NCI-H146 (cell line): ENCODE results near the gene SLC1A1.

Experiments used
- DNase-seq: peaks from one replicate; lab custom pipeline; 2025; lab: John Stamatoyannopoulos, UW

The SLC1A1 gene

DNA sequence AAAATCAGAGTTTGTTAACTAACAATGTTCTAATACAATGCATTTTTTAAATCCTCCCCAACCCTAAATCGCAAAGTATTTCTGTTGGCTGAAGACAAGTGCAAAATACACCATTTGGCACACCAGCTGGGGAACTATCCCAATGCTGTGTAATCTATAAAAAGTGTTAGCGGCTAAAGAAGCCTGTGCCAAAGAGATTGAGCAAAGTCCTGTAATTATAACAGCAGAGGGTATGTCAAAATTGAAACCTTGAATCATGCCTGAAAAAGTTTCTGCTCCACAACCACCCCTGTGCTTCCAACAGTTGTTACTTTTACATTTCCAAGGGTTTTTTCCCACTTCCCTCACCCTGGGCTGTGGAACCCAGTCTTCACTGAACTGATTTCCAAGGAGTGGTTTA, 88.7 kb downstream of the SLC1A1 start:
- DNase-seq: no peak

DNA sequence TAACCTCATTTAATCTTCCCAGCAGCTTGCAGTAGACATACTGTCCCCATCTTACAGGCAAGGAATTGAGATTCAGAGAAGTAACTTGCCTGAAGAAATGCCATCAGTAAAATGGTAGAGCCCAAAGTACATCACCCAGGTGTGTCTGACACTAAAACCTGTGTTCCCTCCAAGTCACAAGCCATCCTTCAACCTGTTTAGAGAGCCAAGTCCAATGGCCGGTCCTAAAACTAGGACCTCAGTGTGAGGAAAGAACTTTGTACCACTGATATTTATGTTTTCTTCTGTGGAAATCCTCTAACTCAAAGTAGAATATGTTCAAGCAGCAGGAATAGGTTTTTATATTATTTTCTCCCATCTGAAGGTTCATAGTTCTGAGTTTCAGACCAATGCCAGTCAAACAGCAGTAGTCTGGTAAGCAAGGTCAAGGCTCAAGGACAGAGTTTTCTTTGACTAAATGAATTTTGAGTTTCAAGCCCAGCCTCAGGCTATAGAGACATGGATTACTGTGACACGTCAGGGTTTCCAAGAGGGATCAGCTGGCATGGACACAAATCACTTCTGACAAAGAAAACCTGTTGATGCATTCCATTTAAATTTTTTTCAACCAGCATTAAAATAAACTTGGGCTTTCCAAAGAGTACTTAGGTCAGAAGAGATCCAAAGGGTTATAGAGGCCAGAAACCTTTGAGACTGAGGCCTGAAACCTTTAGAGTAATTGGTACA, 90.9 kb downstream of the SLC1A1 start:
- no peak for DNase-seq

DNA sequence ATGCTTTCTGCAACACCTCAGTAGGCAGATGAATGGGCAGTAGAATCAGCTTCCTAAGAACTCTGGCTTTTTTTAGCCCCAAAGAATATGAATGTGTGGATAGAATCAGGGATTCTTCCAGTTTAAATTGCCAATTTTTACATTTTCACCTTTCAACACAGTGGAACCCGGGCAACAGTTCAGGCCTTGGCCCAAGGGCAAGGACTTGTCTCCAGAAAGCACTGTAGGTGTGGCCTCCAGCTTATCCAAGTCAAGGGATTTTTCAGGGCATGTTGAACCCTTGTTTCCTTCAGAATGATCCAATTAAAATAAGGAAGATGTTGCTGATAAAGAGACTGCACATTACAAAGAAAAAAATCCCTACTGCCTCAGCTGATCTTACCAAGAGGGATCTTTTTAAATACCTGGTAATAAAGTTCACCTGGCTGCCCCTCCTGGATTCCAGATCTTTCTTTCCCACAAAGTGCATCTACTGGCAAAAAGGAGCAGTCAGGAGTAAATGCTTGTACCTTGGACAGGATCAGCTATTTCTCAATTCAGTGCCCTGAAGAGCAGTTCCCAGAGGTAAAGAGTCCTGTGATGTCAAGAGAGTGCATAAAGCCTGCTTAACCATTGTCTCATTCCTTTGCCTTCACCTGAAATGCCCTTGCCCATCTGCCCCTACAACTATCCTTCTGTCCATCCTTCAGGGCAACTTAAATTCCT, 91.7 kb downstream of the SLC1A1 start:
- no peak for DNase-seq

- no peak for DNase-seq
These were observed 92.7 kb downstream of the SLC1A1 start for GRCh38 chr9:4583001-4583400.

DNA sequence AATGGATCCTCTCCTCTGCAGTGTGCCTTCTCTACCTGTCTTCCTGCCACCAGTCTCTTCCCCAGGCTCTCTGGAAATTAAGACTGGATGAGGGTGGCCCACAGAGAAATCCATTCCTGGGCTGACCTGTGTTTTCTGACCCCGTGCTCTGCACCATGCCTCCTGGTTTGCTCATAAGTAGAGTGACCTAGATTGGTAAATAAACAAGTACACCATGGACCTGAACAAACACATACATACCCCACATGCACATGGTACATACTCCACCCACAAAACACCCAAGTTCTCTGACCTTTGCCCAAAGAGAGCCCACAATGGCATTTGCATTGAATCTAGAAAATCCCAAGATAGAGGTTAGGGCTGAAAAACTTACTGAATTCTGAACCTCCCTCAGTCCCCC, 94.4 kb downstream of the SLC1A1 start:
- no peak for DNase-seq

- DNase-seq: no peak
These were observed 94.9 kb downstream of the SLC1A1 start for GRCh38 chr9:4585135-4585534.

GRCh38 chr9:4588721-4589120, 98.5 kb downstream of the SLC1A1 start:
- DNase-seq: no peak

DNA sequence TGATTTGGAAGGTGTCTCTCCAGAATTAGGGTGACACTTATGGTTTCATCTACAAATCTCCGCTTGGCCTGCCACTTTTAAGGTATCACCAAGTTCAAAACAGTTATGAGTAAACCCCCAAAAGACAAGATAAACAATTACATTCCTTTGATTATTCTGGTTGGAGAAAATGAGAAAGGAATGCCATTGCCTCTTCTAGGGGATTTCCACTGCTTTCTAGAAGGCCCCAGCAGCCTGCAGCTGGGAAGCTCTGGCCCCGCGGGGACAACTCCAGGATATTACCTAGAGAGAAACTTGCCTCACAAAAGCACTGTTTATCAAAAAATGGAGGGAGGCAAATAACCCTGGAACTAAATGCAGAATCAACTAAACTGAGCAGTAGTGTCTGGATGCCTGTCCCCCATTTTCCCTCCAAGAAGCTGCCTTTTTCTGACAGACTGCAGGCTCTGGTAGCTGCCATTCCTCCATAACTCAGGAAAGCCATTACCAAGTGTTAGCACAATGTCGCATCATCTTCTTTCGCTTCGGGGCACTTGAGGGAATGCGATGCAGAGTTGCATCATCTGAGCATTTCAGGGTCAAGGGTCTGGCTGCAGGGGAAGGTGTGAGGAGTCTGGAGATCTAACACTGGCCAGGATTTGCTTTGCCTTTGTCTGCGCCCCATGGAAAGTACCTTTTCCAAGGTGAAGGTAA, 100.3 kb downstream of the SLC1A1 start:
- DNase-seq: no peak

DNA sequence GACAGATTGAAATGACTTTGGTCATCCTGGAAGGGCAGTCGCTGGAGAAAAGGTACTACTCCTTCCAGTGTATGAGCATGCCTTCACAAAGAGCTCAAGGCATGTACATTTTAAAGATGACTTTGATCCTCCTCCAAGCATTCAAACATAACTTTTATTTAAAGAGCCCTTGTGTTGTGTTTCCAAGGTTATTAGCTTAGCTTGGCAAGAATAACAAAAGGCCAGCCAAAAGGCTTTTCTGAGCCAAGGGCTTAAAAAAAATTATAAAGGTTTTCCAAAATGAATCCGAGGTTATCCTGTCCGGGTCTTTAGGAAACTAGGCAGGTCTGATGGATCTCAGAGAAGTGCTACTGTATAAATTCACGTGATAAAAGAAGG, 100.8 kb downstream of the SLC1A1 start:
- no peak for DNase-seq

GRCh38 chr9:4592295-4592694, 102.0 kb downstream of the SLC1A1 start:
- no peak for DNase-seq

DNA sequence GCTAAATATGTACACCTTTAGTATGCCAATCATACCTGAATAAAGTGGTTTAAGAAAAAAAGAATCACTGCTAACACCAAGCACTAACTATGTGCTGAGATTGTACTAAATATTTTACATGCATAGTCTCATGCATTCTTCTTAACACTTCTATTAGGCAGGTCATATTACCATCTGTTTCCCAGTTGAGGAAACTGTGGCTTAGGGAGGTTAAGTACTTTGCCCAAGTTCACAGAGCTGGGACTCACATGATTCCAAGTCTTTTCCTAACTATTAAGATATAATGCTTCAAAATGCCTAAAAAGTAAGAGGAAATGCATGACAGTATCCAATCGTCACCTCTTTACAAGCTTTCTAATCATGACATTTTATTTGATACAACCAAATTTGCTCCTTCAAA, 102.6 kb downstream of the SLC1A1 start:
- no peak for DNase-seq

DNA sequence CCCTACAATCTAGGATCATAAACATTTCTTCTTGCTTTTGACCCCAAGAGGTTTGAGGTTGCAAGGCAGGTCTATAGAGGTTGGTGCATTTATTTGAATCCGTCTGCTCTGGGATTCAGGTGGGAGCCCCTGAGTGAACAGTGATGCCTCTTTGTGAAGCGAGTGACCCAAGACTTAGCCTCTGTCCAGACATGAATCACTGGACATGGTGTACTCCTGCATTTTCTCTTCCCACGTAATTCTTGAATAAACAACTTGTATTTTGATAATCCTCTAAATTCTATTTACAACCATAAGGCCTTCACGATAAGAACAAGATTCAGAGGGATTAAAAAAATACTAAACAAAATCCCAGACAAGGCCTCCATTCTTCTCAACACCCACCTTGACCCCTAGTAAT, 104.3 kb downstream of the SLC1A1 start:
- no peak for DNase-seq

DNA sequence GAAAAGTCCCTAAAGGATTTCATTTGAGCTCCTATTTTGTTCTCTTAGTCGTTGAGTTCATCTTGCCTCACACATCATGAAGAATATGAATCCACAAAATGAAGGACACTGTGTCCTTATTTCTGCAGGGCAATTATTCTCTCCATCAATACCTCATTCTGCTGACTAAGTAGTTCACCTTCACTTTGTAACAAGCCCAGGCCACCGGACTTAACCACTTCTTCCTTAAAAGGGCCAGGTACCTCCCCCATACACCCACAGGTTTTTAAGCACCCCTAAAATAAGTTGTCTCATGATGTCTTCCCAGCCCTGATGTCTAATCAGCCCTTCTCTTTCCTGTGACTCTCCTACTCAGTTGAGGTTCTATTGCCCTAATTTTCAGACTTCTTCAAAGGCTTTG, 104.7 kb downstream of the SLC1A1 start:
- no peak for DNase-seq

GRCh38 chr9:4596165-4596922, 106.1 kb downstream of the SLC1A1 start:
- no peak for DNase-seq

GRCh38 chr9:4600368-4600767, 110.1 kb downstream of the SLC1A1 start:
- no peak for DNase-seq

DNA sequence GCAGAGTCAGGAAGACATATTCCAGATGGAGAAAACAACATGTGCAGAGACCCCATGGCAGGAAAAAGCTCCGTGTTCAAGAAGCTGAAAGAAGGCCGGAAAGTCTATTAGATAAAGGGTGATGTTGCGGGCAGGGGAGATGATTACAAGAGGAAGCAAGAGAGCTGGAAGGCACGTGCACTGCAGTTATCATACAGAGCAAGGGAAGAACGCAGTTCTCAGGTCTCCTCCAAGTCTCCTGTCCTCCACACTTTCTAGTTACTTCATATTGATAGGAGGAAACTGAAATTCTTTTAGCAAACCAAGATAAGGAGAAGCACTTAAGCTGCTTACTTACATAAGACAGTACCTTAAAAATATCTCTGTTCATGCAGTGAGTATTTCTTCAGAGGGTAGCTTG, 113.6 kb downstream of the SLC1A1 start:
- no peak for DNase-seq

- peak; percentile 82 for DNase-seq
These were observed 114.4 kb downstream of the SLC1A1 start for GRCh38 chr9:4604678-4605095.

- DNase-seq: peak; percentile 56
These were observed 115.8 kb downstream of the SLC1A1 start for GRCh38 chr9:4606033-4606432.

- no peak for DNase-seq
These were observed 124.4 kb downstream of the SLC1A1 start for GRCh38 chr9:4614627-4615026.

DNA sequence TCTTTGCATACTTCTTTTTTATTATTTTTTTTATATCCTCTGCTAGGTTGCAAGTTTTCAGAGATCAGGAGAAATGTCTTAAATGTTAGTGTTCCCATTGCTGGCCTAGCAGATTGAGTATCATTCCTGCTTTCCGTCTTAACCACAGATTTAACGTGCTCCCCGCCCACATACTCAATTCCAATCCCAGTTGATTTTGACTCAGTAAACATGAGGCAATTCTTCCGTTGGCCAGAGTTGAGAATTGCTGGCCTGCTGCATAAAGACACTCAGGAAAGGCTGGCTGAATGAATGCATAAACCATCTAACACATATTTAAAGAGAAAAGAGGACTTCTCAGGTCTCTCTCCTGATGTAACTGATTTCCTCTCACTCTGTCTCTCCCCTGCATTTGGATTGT, 125.0 kb downstream of the SLC1A1 start:
- no peak for DNase-seq

DNA sequence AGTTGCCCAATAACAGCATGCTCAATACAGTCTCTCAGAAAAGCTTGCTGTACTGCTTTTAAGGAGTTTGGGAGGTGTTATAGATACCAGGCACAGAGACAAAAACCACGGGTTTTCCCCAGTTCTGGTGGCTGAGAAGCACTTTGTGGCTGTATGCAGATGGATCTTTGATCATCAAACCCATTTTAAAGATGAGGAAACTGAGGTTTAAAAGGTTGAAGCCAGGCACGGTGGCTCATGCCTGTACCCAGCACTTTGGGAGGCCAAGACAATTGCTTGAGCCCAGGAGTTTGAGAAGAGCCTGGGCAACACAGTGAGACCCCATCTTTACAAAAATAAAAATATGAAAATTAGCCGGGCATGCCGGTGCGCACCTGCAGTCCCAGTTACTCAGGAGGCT, 125.5 kb downstream of the SLC1A1 start:
- DNase-seq: no peak

- DNase-seq: no peak
These were observed 127.5 kb downstream of the SLC1A1 start for GRCh38 chr9:4617752-4618151.

DNA sequence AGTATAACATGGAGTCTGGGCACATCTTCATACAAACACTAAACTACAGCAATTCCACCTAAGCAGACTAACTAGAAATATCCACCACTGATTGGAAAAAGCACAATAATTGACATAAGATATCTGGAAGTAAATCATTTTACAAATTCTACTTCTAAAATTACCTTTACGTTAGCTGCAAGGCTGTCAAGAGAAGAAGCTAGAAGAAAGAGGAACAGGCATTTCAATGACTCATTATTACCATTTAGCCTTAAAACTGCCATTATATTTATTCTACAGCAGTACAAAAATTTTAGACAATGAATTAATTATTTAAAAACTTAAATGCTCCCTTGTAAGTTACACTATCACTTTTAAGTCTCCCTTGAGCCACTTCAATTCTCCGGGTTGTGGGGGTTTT, 128.4 kb downstream of the SLC1A1 start:
- no peak for DNase-seq
